SK-MEL-5 (cell line): ENCODE data around the gene LMOD3. TPM values are rescaled to one million over a fixed set of nuclear protein-coding genes. Genes with fewer than 3 reads are reported as not detected.

Experiments used
- DNase-seq: peaks from one replicate; pipeline ENCODE4 v3.0.0-alpha.2; 2016; ENCODE audit warnings: low read depth, low spot score
- in situ Hi-C: cut with HindIII; loops from 2 replicates; pipeline ENCODE4 v1.10.0; 2016; ENCODE audit warnings: low sequenced_read_pairs, high pct_unique_total_duplicates, low pct_unique_long_range_greater_than_20kb
- total RNA-seq: library from RNA; depleted of rRNA; stranded (reverse); fragments of >200 nt; shearing (Covaris generic); gene quantifications from 2 replicates; pipeline ENCODE4 v1.2.3, GENCODE V29; 2014

Gene LMOD3
- total RNA-seq, 1 experiment from 2014 or later = 0.16 TPM

DNA sequence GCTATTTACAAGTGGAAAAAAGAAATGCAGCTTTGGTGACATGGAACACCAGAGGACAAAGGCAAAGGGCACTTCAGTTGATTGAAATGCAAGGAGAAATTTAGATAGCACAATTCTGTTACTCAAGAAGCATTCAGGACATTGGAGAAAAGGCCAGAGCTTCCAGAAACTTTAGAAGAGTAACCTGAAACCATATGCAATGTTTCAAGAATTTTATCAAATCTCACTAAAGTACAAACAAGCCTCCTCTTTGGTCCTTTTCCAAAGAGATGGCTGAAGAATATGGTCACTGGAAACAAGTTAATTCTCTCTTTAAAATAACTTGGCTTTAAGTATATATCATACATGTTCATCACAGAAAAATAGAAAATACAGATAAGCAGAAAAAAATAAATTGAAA is 14.6 kb upstream of the LMOD3 start:
- in situ Hi-C loops = no loop called here
- no peak for DNase-seq

DNA sequence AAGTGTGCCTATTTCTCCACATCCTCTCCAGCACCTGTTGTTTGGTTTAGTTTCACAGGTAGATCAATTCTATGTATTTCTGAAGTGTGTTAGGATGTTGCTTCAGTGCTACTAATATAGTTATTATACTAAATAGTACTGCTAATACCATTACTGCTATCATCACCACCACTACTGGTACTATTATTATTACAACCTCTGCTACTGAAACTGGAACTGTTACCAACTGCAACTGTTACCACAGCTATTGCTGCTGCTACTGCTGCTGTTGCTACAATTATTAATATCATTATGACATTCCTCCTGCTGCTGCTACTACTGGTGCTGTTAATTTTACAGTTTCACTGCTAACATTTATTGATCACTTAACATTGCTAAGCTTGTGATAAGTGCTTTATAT is 8.3 kb upstream of the LMOD3 start:
- in situ Hi-C loops = no loop called here
- DNase-seq = no peak

DNA sequence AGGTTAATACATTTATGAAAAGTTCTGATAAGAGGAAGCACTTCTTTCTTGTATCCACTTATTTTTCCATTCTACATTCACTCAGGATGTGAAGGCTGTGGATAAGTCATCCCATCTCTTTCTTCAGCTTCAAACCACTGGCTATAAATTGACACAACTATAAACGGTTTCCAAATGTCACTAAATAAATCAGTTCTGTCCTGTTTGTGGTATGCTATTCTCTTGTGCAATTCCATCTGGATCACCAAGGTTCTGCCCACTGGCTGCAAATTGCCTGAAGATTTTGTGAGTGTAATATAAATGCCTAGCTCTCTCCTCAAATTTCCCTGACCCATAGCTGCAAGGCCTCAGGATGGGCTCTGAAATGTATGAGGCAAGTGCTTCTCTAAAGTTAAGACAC is 7.1 kb upstream of the LMOD3 start:
- no peak for DNase-seq
- in situ Hi-C loops = no loop called here

DNA sequence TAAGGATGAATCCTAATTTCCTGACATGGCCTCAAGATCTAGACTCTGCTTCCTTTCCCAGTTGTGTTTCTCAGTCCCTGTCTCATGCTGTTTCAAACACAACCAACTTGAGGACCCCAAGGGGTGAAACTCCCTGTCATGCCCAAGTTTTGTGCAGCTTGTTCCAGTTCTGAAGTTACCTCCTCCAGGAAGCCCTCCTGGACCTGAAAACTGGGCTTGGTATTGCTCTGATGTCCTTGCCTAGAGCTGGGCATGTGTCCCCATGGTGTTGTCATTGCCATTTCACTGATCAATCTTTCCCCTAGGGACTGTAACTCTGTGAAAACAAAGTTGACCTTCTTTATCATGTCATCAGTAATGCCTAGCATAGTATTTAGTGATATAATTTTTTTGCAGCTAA is 6.1 kb upstream of the LMOD3 start:
- DNase-seq = no peak
- in situ Hi-C loops = no loop called here

DNA sequence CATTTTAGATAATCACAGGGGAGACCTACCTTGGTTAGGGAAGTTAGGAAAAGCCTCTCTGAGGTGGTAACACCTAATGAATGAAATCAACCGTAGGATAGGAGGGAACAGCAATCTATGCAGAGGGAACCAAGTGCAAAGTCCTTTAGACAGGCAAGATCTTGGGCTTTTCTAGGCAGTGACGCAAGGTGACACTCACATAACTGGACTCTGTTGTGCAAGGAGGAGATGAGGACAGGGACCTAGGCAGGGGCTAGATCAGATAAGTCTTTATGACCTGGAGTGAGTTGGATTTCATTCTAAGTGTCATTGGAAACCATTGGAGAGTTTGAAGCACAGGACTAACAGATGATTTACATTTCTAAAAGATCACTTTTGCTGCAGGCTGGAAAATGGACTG is 4.6 kb upstream of the LMOD3 start:
- in situ Hi-C loops = no loop called here

DNA sequence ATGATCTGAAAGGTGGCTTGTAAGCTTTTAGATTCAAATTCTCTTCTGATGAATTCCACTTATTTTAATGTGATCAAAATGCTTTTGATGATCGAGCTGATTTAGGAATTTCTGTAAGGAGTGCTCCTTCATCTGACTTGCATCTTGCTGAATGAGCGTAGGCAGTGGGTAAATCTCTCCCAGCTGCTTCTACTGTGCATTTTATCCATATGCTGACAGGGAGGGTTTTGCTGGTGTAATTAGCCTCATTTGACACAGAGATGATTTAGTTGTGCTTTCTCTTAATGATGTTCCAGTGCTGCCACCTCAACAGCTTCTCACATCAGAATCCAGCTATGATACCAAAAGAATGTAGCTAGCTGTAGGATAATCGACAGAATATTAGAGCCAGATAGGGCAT is 3.8 kb upstream of the LMOD3 start:
- no peak for DNase-seq
- in situ Hi-C loops = no loop called here

More for the DNA sequence above, 4.6 kb upstream of the LMOD3 start:
- no peak for DNase-seq

DNA sequence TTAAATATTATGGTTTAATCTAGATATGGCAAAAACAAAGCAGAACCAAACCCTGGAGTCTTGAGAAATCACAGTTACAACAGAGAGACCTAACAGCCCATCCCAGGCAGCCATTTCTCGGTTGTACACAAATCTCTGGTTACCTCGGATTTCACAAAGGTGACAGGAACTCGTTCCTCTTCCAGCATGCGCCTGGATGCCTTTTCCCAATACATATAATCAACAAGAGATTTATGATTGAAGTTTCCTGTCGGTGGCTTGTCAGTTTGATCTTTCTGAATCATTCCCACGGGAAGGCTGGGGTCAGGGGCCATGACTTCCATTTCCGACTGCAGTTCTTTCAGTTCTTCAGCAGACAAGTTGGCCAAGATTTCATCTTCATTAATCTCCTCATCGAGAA is 445 bp downstream of the LMOD3 start:
- no peak for DNase-seq
- in situ Hi-C loops = no loop called here

DNA sequence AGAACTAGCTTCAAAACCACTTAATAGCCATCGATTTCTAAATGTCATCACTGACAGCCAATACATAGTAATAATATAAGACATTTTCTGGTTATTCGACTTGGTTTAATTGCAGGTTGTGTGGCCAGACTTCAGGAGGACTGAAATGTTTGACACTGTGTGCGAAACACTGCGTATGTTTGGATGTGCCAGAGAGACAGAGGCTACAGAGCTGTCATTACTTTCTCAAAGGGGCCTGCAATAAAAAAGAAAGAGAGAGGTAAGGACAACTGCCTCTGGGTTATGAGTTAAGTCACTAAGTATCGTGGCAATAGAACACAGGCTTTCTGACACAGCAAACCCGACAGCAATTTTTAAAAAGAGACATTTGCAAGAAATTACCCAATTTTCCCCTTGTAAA is 882 bp downstream of the LMOD3 start:
- no peak for DNase-seq
- in situ Hi-C loops = no loop called here

DNA sequence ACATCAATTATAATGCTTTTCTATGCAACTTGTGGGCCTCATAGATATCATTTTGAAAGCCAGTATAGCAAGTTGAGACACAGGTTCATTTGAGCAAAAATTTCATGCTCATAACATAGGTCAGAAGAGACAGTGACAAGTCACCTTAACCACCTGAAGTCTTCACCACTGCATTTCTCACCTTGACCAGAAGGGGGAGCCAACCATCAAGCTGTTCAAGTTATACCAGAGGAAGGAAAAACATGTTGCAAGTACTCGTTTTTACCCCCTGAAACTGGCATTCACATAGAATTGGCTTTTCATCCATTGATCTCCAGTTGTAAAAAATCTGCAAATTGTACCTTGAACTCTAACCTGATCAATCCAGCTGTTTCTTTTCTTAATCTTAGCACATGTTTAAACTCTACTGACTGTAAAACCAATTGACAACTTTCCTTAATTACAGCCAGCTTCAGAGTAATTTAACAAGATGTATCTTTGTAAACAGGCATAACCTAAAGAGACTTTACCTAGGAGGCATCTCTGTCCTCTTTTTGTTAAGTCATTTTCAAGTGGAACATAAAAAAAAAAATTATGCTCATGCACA is 1.4 kb downstream of the LMOD3 start:
- in situ Hi-C loops = no loop called here
- peak; percentile 87 for DNase-seq

DNA sequence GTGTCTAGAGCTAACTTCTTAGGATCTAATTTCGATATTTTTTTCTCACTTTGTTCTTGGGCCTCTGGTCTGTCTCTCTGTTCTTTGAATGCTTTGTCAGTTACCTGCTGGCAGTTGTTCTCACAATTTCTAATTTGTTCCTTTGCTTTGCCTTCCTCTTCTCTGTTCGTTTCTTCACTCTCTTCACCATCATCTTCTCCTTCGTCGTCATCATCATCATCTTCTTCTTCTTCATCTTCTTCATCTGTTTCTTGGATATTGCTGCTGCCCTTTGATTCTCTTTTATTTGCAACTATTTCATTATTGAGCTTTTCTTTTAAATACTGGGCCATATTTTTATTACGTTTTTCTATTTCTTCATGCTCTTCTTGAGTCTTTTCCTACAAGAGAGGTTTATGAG is 2.7 kb downstream of the LMOD3 start:
- in situ Hi-C loops = no loop called here
- DNase-seq = no peak

DNA sequence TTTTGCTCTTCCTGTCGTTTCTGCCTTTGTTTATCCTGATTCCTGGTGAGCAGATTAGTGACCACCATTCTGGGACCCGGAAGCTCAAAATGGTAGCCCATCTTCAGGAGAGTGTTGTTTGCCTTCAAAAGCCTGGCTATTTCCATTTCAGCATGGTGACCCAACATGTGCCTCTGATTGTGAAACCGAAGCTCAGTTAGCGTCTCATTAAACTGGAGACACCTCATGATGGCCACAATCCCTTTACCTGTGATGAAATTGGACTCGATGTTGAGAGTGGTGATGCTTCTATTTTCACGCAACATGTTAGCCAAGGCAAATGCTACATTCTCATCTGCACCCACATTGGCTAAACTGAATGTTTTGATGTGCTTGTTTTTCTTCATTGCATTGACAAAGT is 3.3 kb downstream of the LMOD3 start:
- in situ Hi-C loops = no loop called here
- no peak for DNase-seq

DNA sequence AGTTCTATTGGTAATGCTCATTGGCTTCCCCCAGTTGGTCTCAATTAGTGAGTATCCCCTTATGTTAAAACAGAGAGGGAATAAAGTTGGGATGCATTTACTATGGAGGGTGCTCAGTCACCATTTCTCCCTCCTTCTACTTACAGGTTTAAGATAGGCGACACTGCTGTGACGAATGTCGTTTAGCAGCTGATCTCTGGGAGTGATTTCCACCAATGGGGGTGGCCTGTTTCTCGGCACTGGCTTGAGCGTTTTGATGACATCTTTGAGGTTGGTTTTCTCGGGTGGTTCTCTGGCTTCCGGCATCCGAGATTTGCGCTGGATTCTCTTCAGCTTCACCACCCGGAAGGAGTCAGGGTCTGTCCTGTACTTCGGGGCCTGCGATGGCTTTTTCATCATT is 3.8 kb downstream of the LMOD3 start:
- in situ Hi-C loops = no loop called here
- DNase-seq = no peak

DNA sequence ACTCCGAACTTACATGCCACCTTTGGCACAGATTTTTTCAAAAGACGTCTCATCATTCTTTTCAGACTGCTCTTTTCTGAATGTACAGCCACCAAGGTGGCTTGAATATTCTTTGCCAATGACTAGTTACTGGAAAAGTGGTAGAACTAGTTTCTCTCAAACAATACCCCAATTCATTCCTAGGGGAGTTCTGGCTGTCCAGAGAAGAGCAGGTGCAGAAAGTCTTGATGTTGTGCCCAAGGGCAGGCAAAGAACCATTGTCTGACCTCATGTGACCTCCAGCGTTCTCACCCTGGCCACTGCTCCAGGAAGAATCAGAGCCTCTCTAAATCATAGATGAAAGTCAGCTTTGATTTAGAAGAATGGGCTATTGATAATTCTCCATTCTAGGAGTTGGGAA is 5.5 kb downstream of the LMOD3 start:
- peak; percentile 90 for DNase-seq
- in situ Hi-C loops = no loop called here

DNA sequence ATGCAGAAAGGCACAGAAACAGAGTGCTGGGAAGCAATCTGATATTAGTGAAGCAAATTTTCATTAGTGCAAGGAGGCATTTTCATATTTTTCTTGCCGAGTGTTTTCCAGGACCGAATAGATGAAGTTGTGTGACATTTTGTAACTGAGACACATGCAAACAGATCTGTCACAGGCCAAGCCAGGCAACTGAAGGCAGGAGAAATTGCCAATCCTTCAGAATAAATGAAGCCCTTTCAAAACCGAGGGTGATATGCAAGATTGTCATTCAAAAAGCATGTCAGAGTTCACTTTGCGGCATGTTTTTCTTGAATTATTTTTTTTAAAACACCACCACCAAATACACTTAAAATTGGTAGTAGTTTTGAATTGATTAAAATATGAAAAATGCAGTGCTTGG is 6.2 kb downstream of the LMOD3 start:
- in situ Hi-C loops = no loop called here
- DNase-seq = no peak

DNA sequence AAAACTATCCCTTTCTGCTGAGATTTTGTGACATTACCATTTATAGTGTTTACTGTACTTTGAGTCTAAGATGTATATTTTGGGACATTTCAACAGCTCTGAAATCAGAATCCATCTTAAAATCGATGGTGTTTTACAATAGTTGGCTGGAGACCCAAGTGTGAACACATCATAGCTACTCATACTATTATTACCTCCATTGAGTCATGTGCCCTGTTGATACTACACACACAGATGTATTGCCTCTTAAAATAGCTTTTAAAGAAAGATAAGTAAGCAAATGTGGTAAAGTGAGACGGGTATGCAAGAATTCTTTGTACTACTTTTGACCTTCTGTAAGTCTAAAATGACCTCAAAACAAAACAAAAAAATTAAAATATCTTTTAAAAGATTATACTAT is 6.7 kb downstream of the LMOD3 start:
- in situ Hi-C loops = no loop called here
- no peak for DNase-seq

DNA sequence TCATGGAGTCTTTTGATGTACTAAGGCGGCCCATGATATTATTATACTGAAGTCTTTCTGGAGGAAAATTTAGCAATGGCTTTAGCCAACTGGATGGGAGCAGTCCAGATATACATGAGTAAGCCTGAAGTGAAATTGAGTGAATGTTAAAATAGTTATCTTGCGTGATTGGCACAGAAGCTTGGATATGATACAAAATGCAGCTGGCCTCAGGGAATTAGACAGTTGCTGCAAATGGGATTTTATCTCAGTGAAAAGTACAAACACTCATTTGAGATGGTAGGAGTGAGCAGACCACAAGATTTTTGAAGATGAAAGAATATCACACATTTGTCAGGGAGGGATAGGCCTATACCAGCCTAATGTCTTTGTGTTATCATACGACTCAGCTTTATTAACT is 8.9 kb downstream of the LMOD3 start:
- in situ Hi-C loops = no loop called here
- no peak for DNase-seq

DNA sequence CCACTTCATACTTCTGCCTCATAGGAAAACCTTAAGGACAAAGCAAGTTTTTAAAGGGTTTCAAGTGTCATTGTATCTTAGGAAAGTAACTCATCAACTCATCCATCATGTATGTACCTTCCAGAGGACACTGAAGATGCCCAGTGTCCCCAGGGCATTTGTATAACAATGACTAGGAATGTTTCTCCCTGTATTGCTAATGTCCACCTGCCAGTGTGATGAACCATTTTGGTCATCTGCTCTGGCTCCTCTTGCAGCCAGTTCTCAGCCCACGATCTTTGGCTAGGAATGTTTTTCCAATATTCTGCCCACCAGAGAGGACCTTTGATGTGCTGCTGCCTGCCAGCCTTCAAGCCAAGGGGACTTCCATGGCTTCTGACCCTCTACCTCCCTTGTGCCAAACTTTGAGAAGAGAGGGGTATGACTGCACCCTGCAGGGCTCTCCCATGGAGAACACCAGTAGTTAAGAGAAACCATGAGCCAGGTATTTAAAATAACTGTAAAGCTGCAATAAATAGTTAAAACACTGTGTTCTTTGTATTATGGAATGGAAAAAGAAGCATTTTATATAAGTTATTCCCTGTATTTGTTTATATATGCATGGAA is 11.4 kb downstream of the LMOD3 start:
- DNase-seq = no peak
- in situ Hi-C loops = no loop called here

DNA sequence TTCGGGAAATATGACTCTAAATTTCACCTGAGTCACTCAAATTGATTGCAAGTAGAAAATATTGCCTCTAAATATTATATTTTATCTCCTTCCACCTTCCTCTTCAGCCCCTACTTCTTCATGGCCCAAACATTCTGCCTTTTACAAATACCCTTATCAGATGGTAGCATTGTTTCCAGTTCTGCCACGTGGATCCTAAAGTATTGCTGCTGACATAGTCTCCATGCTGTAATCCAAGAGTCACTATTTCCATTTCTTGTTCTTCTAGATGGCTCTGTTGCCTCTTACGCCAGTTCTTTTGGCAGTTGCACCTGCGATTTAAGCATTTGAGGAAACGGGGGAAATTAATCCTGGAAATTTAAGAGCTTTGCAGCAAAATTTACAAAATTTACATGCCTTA is 13.6 kb downstream of the LMOD3 start:
- DNase-seq = no peak

DNA sequence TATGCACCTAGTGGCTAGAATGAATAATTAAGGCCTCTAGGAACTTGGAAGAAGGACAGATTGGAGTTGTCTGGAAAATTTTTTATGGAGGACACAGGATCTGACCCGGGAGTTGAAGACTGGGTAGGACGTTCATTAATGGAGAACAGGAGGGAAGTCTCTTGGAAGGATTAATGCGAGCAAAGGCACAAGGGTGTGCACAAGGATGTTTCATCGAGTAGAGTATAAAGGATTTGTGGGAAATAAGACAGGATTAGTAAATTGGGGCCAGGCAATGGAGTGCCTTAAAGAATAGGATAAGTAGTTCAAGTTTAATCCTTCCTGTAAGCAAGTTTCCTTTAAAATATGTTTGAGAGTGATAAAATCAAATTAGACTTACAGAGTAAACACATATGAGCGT is 14.6 kb downstream of the LMOD3 start:
- in situ Hi-C loops = no loop called here
- no peak for DNase-seq

More for the DNA sequence above, 13.6 kb downstream of the LMOD3 start:
- in situ Hi-C loops = no loop called here

DNA sequence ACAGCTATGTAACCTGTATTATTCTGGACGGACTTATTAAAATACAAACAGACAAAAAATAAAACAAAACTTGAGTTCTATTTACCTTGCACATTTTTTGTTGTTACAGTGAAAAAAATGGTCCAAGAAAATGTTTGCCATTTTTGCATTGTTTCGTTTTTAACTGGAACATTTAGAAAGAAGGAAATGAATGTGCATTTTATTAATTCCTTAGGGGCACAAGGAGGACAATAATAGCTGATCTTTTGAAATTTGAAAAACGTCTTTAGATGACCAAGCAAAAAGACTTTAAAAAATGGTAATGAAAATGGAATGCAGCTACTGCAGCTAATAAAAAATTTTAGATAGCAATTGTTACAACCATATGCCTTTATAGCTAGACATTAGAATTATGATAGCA is 17.1 kb downstream of the LMOD3 start:
- DNase-seq = no peak
- in situ Hi-C loops = no loop called here
